A673 (cell line): ENCODE results near the gene VAC14.

Experiments used
- EZH2 ChIP-seq: fragments of 200-600 bp; sonication (generic); IDR thresholded peaks from 2 replicates; pipeline ENCODE4 v1.6.1; 2017; ENCODE audit warnings: borderline replicate concordance, low read depth, mild to moderate bottlenecking, mixed read lengths, antibody characterized with exemption, low read length; ENCODE audit not compliant: poor library complexity, severe bottlenecking
- TF ChIP-seq, protein P1 (sequence below): fragments of 300-800, 200-600 bp; sonication (generic); conservative IDR thresholded peaks from 2 replicates; pipeline ENCODE4 v1.5.1; 2017; ENCODE audit warnings: low read depth, mild to moderate bottlenecking, antibody characterized with exemption, low read length, moderate library complexity, mixed read lengths

- TF ChIP-seq, protein P1, sequence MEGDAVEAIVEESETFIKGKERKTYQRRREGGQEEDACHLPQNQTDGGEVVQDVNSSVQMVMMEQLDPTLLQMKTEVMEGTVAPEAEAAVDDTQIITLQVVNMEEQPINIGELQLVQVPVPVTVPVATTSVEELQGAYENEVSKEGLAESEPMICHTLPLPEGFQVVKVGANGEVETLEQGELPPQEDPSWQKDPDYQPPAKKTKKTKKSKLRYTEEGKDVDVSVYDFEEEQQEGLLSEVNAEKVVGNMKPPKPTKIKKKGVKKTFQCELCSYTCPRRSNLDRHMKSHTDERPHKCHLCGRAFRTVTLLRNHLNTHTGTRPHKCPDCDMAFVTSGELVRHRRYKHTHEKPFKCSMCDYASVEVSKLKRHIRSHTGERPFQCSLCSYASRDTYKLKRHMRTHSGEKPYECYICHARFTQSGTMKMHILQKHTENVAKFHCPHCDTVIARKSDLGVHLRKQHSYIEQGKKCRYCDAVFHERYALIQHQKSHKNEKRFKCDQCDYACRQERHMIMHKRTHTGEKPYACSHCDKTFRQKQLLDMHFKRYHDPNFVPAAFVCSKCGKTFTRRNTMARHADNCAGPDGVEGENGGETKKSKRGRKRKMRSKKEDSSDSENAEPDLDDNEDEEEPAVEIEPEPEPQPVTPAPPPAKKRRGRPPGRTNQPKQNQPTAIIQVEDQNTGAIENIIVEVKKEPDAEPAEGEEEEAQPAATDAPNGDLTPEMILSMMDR, result no peak
- TF ChIP-seq EZH2, result no peak
Observed at GRCh38 chr16:70658921-70659320, 142.0 kb downstream of the VAC14 start.
